Stimulated activated memory B cell treated with anti-CD40 and anti-IgM and Interleukin-4, amounts not matched to agents 10 μg/mL and 1 μg/mL and 100 μg/mL, for 72 hours (primary cell): ENCODE measurements around the gene MACROD2.
"Not testable (repeated sequence)": the region's sequence is repeated elsewhere in the genome, so short reads cannot be mapped to it uniquely, and the experiment has no call there.

Experiments used
- ATAC-seq: fragments of 150-1000 bp; cut with Tn5 transposase; 2 replicates; pipeline ENCODE4 v1.10.0; 2021
- H3K27ac Mint-ChIP-seq: one replicate; pipeline ENCODE4 v1.8.0; 2022; ENCODE audit warnings: mild to moderate bottlenecking, mixed read lengths
- H3K27me3 Mint-ChIP-seq: one replicate; pipeline ENCODE4 v1.8.0; 2022; ENCODE audit warnings: mixed read lengths
- H3K36me3 Mint-ChIP-seq: one replicate; pipeline ENCODE4 v1.8.0; 2022; ENCODE audit warnings: mixed read lengths
- H3K4me1 Mint-ChIP-seq: one replicate; pipeline ENCODE4 v1.8.0; 2022; ENCODE audit warnings: mixed read lengths
- H3K4me3 Mint-ChIP-seq: one replicate; pipeline ENCODE4 v1.8.0; 2022; ENCODE audit warnings: mild to moderate bottlenecking, moderate library complexity, mixed read lengths
- H3K9me3 Mint-ChIP-seq: one replicate; pipeline ENCODE4 v1.8.0; 2022; ENCODE audit warnings: mixed read lengths

MACROD2 gene

GRCh38 chr20:15977026-15977425 lies 1981.7 kb downstream of the MACROD2 start:
- no peak for ATAC-seq
- no peak overlapping the region for H3K27ac Mint-ChIP-seq

GRCh38 chr20:15977758-15978157 lies 1982.4 kb downstream of the MACROD2 start:
- Mint-ChIP-seq H3K9me3 (peaks cover 4% of the 10 kb centered on the region), H3K27me3 (no peaks in the 10 kb centered on the region), H3K27ac (peak overlapping the region; percentile 11), H3K4me1 (peaks cover 40% of the 10 kb centered on the region), H3K4me3 (no peak overlapping the region), H3K36me3 (peaks cover 47% of the 10 kb centered on the region)
- peak; percentile 48 for ATAC-seq

More at GRCh38 chr20:15977026-15977425, 1981.7 kb downstream of the MACROD2 start:
- H3K9me3 Mint-ChIP-seq: peaks cover 8% of the 10 kb centered on the region
- peaks cover 50% of the 10 kb centered on the region for H3K36me3 Mint-ChIP-seq
- no peaks in the 10 kb centered on the region for H3K27me3 Mint-ChIP-seq
- no peak overlapping the region for H3K4me3 Mint-ChIP-seq
- H3K4me1 Mint-ChIP-seq: peaks cover 40% of the 10 kb centered on the region

- H3K9me3 Mint-ChIP-seq, H3K27me3 Mint-ChIP-seq: not testable (repeated sequence)
- H3K4me3 Mint-ChIP-seq: peak overlapping the region; percentile 82
- H3K27ac Mint-ChIP-seq: peak overlapping the region; percentile 98
- ATAC-seq: peak; percentile 66
- peaks cover 27% of the 10 kb centered on the region for H3K36me3 Mint-ChIP-seq
- peaks cover 25% of the 10 kb centered on the region for H3K4me1 Mint-ChIP-seq
Measured at GRCh38 chr20:15985494-15986368, 1990.4 kb downstream of the MACROD2 start.

- no peaks in the 10 kb centered on the region for H3K27me3 Mint-ChIP-seq
- peak; percentile 81 for ATAC-seq
- H3K36me3 Mint-ChIP-seq: peaks cover 17% of the 10 kb centered on the region
- peak overlapping the region; percentile 98 for H3K27ac Mint-ChIP-seq
- H3K4me1 Mint-ChIP-seq: peaks cover 25% of the 10 kb centered on the region
- H3K4me3 Mint-ChIP-seq: peak overlapping the region; percentile 69
- H3K9me3 Mint-ChIP-seq: no peaks in the 10 kb centered on the region
Measured at GRCh38 chr20:15986690-15987089, 1991.4 kb downstream of the MACROD2 start.

GRCh38 chr20:15991279-15991678 lies 1996.0 kb downstream of the MACROD2 start:
- Mint-ChIP-seq H3K4me1 (peaks cover 9% of the 10 kb centered on the region), H3K27me3 (no peaks in the 10 kb centered on the region), H3K27ac (no peak overlapping the region), H3K9me3 (peaks cover 3% of the 10 kb centered on the region), H3K36me3 (peaks cover 5% of the 10 kb centered on the region), H3K4me3 (no peak overlapping the region)
- ATAC-seq: no peak

GRCh38 chr20:15992564-15992963 lies 1997.2 kb downstream of the MACROD2 start:
- peaks cover 13% of the 10 kb centered on the region for H3K36me3 Mint-ChIP-seq
- H3K27me3 Mint-ChIP-seq: no peaks in the 10 kb centered on the region
- no peaks in the 10 kb centered on the region for H3K4me1 Mint-ChIP-seq
- H3K4me3 Mint-ChIP-seq: no peak overlapping the region
- H3K9me3 Mint-ChIP-seq: peaks cover 8% of the 10 kb centered on the region
- H3K27ac Mint-ChIP-seq: no peak overlapping the region
- ATAC-seq: no peak

- Mint-ChIP-seq H3K4me3 (no peak overlapping the region), H3K27me3 (no peaks in the 10 kb centered on the region), H3K9me3 (peaks cover 18% of the 10 kb centered on the region), H3K27ac (peak overlapping the region; percentile 27), H3K4me1 (no peaks in the 10 kb centered on the region), H3K36me3 (peaks cover 31% of the 10 kb centered on the region)
- ATAC-seq: no peak
Measured at GRCh38 chr20:16000112-16000511, 2004.8 kb downstream of the MACROD2 start.

- no peak overlapping the region for H3K27ac Mint-ChIP-seq
- H3K4me3 Mint-ChIP-seq: no peak overlapping the region
- peaks cover 26% of the 10 kb centered on the region for H3K36me3 Mint-ChIP-seq
- peaks cover 15% of the 10 kb centered on the region for H3K9me3 Mint-ChIP-seq
- no peaks in the 10 kb centered on the region for H3K27me3 Mint-ChIP-seq
- H3K4me1 Mint-ChIP-seq: no peaks in the 10 kb centered on the region
- no peak for ATAC-seq
Measured at GRCh38 chr20:16001286-16001685, 2006.0 kb downstream of the MACROD2 start.

GRCh38 chr20:16003310-16003709 lies 2008.0 kb downstream of the MACROD2 start:
- H3K36me3 Mint-ChIP-seq: peaks cover 14% of the 10 kb centered on the region
- peaks cover 6% of the 10 kb centered on the region for H3K9me3 Mint-ChIP-seq
- no peak overlapping the region for H3K27ac Mint-ChIP-seq
- no peak for ATAC-seq
- no peaks in the 10 kb centered on the region for H3K4me1 Mint-ChIP-seq
- no peaks in the 10 kb centered on the region for H3K27me3 Mint-ChIP-seq
- H3K4me3 Mint-ChIP-seq: no peak overlapping the region

- H3K27ac Mint-ChIP-seq: no peak overlapping the region
- ATAC-seq: no peak
- H3K4me3 Mint-ChIP-seq: no peak overlapping the region
- H3K27me3 Mint-ChIP-seq: no peaks in the 10 kb centered on the region
- peaks cover 11% of the 10 kb centered on the region for H3K36me3 Mint-ChIP-seq
- no peaks in the 10 kb centered on the region for H3K4me1 Mint-ChIP-seq
- peaks cover 4% of the 10 kb centered on the region for H3K9me3 Mint-ChIP-seq
Measured at GRCh38 chr20:16004108-16004854, 2009.0 kb downstream of the MACROD2 start.

- ATAC-seq: no peak
- Mint-ChIP-seq H3K4me3 (no peak overlapping the region), H3K27ac (no peak overlapping the region), H3K9me3 (peaks cover 3% of the 10 kb centered on the region), H3K4me1 (no peaks in the 10 kb centered on the region), H3K27me3 (no peaks in the 10 kb centered on the region), H3K36me3 (peaks cover 4% of the 10 kb centered on the region)
Measured at GRCh38 chr20:16005021-16005914, 2010.0 kb downstream of the MACROD2 start.

- ATAC-seq: no peak
- H3K27ac Mint-ChIP-seq: no peak overlapping the region
- H3K27me3 Mint-ChIP-seq: no peaks in the 10 kb centered on the region
- no peak overlapping the region for H3K4me3 Mint-ChIP-seq
- H3K9me3 Mint-ChIP-seq: no peaks in the 10 kb centered on the region
- H3K36me3 Mint-ChIP-seq: no peaks in the 10 kb centered on the region
- H3K4me1 Mint-ChIP-seq: no peaks in the 10 kb centered on the region
Measured at GRCh38 chr20:16005915-16006493, 2010.7 kb downstream of the MACROD2 start.

- Mint-ChIP-seq H3K27me3 (no peaks in the 10 kb centered on the region), H3K27ac (no peak overlapping the region), H3K4me3 (no peak overlapping the region), H3K9me3 (no peaks in the 10 kb centered on the region), H3K36me3 (no peaks in the 10 kb centered on the region), H3K4me1 (no peaks in the 10 kb centered on the region)
- ATAC-seq: no peak
Measured at GRCh38 chr20:16007164-16007563, 2011.8 kb downstream of the MACROD2 start.

GRCh38 chr20:16007962-16008361 lies 2012.6 kb downstream of the MACROD2 start:
- H3K27me3 Mint-ChIP-seq: no peaks in the 10 kb centered on the region
- H3K4me3 Mint-ChIP-seq: no peak overlapping the region
- H3K9me3 Mint-ChIP-seq: no peaks in the 10 kb centered on the region
- no peak overlapping the region for H3K27ac Mint-ChIP-seq
- H3K36me3 Mint-ChIP-seq: no peaks in the 10 kb centered on the region
- ATAC-seq: no peak
- H3K4me1 Mint-ChIP-seq: no peaks in the 10 kb centered on the region
